ENCODE results near the gene ZNF407.

- TF ChIP-seq POLR2A (IDR thresholded peaks at IDR 0.05): no peak
- no peak for TF ChIP-seq CTCF (IDR thresholded peaks at IDR 0.05)
Observed at GRCh38 chr18:75108579-75109318, 511.1 kb downstream of the ZNF407 start.
